HS-5 (cell line): ENCODE data around the gene ALDH1B1.

Experiments
- DNase-seq: peaks from one replicate; pipeline ENCODE4 v3.0.0-alpha.2; 2012; ENCODE audit warnings: low read depth

The ALDH1B1 gene

DNA sequence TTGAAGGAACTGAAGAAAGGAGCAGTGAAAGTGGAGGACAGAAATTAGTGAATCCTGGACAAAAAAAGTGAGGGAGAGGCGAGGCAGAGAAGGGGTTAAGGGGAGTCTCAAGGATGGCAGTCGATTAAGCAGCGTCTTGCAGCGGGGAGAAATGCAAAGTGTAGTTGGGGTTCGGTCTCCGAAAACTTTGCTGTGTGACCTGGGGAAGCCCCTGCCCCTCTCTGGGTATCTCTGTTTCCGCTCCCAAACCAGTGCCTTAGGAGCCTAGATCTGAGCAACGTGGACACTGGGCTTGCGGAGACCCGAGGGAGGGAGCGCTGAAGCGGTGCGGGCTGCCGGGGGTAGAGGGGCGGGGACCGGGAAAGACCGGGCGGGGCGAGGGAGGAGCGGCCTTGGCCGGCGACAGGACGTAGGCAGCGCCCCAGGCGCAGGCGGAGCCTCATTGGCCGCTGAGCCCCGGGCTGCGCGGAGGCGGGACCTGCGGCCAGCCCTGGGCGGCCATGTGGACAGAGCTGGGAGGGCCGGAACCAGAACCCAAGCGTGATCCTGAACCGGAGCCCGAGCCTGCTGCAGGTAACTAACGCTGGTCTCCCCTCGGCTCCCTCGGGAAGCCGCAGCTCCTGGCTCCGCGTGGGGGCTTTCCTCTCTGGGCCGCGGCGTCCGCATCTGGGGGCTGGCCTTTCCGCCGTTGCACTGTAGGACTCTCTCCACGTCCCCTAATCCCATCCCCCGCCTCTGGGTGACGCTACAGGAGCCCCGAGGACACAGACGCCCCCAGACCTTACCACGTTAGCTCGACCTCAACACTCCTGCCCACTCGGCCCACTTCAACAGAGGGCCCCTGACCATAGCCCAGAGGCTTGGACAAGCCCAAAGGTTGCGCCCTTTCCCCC is at the start of gene ALDH1B1:
Gene ALDH1B1 (plus strand): TSS at position 468 of the 893 bp plus-strand sequence. CDS start 3,047 bp downstream, outside the sequence.
- peak; percentile 53 for DNase-seq

DNA sequence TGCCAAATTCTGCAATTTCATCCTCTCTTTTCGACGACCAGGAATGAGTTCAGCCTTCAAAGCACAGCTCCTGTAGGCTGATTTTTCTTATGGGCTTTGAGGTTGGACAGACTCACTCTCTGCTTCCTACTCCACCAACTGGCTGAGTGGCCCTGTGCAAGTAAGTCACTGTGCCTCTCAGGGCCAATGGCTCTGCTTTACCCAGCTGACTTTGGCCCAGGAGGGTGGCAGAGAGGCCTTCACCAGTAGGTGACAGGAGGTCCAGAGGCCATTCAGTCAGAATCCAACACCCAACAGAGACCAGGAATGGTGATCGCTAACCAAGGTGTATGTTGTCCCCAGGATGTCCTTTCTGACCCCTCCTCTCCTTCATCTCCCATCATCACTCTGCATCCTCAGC is 49.5 kb upstream of the ALDH1B1 start:
- no peak for DNase-seq

GRCh38 chr9:38343552-38343951 is 49.0 kb upstream of the ALDH1B1 start:
- DNase-seq, result no peak

- DNase-seq, result no peak
Observed at GRCh38 chr9:38344566-38345324, 47.8 kb upstream of the ALDH1B1 start.

DNA sequence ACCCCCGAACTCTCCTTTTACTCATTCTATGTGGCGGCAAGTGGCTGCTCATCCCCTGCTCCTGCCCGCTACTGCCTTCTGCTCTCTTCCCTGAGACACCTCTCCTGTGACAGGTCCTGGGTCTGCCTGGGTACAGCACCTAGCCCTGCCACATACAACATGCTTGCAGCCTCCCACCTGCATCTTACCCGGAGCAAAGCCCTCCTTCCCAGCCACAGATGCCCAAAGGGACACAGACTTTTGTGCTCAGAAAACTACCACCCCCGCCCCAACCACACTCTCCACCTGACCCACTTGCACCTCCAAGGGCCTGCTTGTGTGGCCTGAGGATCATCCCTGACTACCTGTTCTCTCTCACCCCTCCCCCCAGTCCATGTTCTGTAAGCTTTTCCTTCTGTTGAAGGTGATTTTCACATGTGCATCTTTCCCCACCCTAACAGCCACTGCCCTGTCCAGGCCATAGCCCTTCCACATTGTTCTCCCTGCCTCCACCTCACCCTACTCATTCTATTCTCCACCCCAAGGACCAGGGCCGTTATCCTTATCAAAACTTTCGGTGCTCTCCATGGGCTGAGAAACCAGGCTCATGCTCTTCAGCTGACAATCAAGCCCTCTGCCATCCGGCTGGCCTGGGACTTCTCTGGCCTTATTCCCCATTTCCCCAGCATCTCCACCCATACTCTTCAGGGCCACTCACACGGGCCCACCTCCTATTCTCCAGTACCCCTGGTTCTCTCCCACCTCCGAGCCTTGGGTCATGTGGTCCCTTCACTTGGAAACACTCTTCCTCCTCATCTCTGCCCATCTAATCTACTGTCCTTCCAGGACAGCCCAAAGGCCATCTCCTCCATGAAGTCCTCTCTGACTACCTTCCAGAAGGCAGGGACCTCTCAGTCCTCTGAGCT is 46.4 kb upstream of the ALDH1B1 start:
- no peak for DNase-seq

- DNase-seq, result no peak
Observed at GRCh38 chr9:38346811-38347210, 45.7 kb upstream of the ALDH1B1 start.

- DNase-seq, result no peak
Observed at GRCh38 chr9:38347271-38347671, 45.2 kb upstream of the ALDH1B1 start.

- no peak for DNase-seq
Observed at GRCh38 chr9:38347946-38348345, 44.6 kb upstream of the ALDH1B1 start.

GRCh38 chr9:38350529-38350928 is 42.0 kb upstream of the ALDH1B1 start:
- no peak for DNase-seq

DNA sequence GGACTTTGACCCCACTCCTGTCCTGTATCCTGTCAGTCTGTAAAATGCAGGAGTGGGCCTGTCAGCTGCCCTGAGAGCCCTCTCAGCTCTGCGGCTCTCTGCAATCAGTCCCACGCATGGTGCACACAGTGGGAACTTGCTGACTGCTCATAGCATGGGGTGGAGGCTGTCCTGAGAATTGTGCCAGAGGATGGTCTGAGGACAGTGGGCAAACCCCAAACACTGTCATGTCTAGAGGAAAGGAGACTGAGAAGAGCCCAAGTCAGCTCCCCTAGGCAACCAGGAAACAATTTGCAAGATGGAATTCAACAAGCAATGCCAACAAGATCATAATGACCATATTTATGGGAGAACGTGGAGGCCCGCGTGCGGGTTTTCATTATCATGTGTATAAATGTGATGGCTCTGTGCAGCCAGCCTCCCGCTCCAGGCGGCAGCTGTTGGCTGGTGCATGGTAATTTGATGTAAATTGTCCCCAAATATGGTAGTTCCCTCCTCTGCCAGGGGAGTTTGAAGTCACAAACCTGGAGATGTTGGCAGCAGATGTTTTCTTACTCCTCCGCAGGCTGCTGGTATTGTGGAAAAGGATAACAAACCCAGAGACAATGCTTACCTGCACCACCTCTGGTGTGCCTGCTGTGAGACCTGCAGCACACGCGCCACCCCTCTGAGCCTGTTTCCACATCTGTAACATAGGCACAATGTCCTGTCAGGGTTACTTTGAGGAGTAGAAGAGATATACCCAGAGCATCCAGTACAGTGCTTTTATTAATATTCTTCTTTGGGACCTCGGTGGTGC is 39.8 kb upstream of the ALDH1B1 start:
- DNase-seq, result no peak

DNA sequence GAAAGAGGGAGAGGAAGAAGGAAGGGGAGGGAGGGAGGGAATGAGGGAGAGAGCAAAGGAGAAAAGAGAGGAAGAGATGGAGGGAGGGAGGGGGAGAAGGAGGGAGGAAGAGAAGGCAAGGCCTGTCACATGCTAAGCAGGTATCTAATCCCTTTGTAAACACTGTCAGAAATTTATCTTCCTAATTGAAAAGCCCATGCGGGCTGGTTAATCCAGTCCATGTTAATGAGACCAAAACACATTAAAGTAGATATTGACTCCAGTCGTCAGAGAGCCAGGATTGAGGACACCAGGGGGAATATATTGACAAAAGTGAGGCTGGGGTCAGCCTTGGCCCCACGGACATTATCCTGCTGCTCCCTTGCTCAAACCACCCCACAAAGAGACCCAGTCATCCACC is 37.4 kb upstream of the ALDH1B1 start:
- no peak for DNase-seq

GRCh38 chr9:38355517-38356120 is 36.9 kb upstream of the ALDH1B1 start:
- DNase-seq, result no peak

- no peak for DNase-seq
Observed at GRCh38 chr9:38356851-38357250, 35.7 kb upstream of the ALDH1B1 start.

DNA sequence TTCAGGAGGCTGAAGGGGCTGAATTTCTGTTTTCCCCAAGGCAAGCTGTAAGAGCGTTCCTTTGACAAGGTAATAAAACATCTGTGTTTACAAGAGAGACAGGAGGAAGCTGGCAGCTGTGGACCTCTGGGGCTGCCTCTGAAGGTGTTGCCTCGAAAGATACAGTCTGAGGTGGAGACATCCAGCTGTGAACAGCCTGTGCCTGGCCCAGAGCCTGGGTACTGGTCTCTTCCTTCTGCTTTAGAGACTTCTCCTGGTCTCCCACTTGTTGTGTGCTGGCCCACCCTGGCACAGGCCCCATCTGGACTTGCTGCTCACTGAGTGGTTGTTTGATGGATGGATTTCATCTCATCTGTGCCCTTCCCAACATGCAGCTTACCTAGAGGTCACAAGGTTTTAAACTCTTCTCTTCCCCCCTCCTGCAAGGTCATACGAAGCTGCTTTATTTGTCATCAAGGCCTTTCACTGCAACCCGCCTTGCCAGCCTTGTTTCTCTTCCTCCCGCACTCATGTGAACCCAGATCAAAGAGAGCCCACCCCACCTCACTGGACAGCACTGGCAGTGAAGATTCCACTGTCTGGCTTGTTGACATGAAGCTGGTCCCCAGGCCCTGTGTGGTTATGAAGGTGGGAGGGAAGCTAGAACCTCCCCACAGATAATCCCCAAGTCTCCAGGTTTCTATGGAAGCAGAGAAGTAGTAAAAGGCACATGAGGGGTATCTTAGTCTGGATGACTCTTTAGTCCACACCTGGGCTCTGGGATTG is 35.0 kb upstream of the ALDH1B1 start:
- DNase-seq, result no peak

DNA sequence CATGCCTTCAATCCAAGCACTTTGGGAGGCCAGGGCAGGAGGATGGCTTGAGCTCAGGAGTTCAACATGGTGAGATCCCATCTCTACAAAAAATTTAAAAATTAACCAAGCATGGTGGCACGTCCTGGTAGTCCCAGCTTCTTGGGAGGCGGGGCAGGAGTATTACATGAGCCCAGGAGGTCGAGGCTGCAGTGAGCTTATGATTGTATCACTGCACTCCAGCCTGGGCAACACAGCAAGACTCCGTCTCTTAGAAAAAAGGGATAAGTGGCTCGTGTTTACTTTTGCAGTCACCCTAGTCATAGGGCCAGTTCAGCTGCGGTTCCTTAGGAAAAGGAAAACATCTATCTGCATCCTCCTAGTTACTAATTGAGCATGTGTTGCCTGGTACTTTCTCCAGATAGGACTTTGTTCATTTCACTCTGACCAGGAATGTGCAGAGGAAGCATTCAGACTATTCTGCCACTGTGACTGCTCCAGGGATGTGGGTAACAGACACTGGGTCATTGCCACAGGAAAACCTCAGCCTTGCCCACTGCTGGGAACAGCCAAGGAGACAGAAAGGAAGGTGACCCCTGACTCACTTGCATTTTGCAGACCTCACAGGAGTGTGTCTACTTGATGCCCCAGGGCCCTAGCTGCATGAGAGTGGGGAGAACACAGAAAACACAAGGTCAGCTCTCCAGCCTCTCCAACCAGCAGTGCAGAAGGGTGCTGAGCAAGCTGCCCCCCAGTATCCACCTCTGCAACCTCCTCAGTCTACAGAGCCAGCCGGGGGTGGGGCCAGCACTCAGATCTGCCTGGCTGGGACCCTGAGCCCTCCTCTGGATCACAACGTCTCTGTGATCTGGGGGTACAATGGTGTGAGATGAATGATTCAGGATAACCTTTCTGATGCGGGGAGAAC is 33.9 kb upstream of the ALDH1B1 start:
- no peak for DNase-seq

GRCh38 chr9:38359297-38359653 is 33.2 kb upstream of the ALDH1B1 start:
- DNase-seq, result no peak

DNA sequence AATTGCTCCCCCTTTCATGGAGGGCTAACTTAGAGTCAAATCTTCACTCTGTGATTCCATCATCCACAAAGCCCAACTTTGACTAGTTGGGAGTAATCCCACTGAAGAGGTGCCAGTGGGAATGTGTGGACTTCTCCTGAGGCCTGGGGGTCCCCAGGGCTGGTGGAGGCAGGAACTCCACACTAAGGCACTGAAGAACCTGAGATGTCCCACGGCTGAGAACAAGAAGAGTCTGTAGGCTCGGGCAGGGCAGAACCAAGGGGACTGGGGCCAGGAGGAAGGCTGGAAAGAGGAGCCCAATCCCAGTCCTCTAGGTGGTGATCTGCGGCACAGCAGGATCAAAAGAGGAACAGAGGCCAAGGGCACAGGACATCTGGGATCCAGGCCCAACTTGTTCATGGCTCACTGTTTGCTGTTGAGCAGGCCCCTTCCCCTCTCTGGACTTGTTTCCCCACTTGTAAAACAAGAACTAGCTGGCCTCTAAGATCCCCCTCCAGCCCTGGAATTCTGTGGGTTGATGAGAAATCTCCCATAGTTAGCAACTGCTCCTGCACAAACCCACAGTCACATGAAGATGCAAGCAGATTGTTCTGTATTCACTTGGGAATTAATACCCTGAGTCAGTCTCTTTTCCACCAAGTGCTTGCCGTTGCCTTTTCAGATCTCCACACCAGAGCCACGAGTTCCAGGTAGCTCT is 32.7 kb upstream of the ALDH1B1 start:
- DNase-seq, result no peak

- no peak for DNase-seq
Observed at GRCh38 chr9:38360839-38361472, 31.5 kb upstream of the ALDH1B1 start.
